Caki2 (cell line): ENCODE results near the gene CPT1A. TPM values are rescaled to one million over a fixed set of nuclear protein-coding genes. Genes with fewer than 3 reads are reported as not detected.
A peak's percentile ranks its signal among the peaks of the same experiment; 100 is the strongest.
"Not testable (repeated sequence)": the region's sequence is repeated elsewhere in the genome, so short reads cannot be mapped to it uniquely, and the experiment has no call there.

Source experiments
- DNase-seq: peaks from one replicate; pipeline ENCODE4 v3.0.0-alpha.2; 2015; ENCODE audit warnings: low read depth
- in situ Hi-C: cut with HindIII; loops from 2 replicates; pipeline ENCODE4 v1.10.0; 2016; ENCODE audit warnings: low sequenced_read_pairs, low pct_unique_long_range_greater_than_20kb, mixed read lengths
- total RNA-seq: library from RNA; depleted of rRNA; stranded (reverse); fragments of >200 nt; shearing (Covaris generic); gene quantifications from 2 replicates; pipeline ENCODE4 v1.2.3, GENCODE V29; 2014; ENCODE audit warnings: low replicate concordance; rRNA removed

CPT1A gene
- total RNA-seq: 26.8 and 30.4 TPM in 2 replicates

- peak; percentile 45 for DNase-seq
Measured at GRCh38 chr11:68841718-68842426, at the start of gene CPT1A. CPT1A (minus strand) TSS chr11:68841916; CDS start chr11:68815474, 26,442 bp downstream.

GRCh38 chr11:68890490-68891231 is 48.9 kb upstream of the CPT1A start:
- in situ Hi-C loops: no loop called here
- peak; percentile 69 for DNase-seq

More at GRCh38 chr11:68841718-68842426, at the start of gene CPT1A:
- in situ Hi-C loops: no loop called here

GRCh38 chr11:68889948-68890446 is 48.3 kb upstream of the CPT1A start:
- in situ Hi-C loops: no loop called here
- no peak for DNase-seq

GRCh38 chr11:68884827-68885226 is 43.1 kb upstream of the CPT1A start:
- DNase-seq, in situ Hi-C loops: not testable (repeated sequence)

DNA sequence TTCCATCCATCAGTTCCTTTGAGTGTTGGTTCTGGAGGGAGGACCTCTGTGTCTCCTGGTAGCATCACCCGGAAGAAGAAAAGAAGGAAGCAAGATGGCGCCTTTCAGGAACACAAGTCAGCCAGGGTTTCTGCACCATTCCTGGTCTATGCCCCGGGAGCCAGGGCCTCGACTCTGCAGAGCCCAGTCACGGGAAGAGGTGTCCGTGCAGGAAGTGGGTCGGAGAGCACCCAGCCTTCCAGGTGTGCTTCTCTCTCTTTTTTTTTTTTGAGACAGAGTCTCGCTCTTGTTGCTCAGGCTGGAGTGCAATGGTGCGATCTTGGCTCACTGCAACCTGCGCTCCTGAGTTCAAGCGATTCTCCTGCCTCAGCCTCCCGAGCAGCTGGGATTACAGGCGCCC is 40.7 kb upstream of the CPT1A start:
- in situ Hi-C loops: no loop called here
- DNase-seq: no peak

DNA sequence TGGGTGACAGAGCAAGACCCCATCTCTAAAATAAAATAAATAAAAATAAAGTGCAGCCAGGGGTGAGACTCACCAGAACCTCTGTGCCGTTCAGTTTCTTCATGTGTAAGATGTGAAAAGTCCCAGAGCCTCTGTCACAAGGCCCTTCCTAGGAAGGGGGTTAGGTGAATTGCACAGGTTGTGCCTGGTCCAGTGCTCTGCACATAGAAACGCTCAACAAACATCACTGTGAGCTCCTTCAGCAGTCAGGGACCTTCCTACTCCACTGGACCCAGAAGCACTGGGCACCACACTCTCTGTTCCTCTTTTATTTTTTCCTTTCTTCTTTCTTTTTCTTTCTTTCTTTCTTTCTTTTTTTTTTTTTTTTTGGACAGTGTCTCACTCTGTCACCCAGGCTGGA is 39.6 kb upstream of the CPT1A start:
- no peak for DNase-seq

GRCh38 chr11:68880851-68881250 is 39.1 kb upstream of the CPT1A start:
- DNase-seq: no peak
- in situ Hi-C loops: no loop called here

More for the DNA sequence above, 39.6 kb upstream of the CPT1A start:
- in situ Hi-C loops: no loop called here

DNA sequence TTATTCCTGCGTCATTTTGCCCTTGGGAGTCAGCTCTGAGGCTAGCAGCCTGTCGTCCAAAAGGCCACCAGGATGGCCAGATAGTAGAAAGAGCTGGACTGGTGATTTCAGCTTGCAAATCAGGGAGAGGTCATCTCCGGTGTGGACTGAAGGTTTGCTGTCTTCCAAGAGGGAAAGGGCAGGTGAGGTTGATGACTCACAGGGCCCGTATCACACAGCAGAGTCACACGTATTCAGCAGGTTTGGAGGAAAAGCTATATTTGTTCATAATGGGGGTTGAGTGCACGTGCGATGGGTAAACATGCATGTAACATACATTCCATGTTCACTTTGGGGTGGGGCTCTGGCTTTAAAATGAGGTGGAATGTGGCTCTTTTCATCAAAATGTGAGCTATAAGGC is 36.3 kb upstream of the CPT1A start:
- in situ Hi-C loops: no loop called here

DNA sequence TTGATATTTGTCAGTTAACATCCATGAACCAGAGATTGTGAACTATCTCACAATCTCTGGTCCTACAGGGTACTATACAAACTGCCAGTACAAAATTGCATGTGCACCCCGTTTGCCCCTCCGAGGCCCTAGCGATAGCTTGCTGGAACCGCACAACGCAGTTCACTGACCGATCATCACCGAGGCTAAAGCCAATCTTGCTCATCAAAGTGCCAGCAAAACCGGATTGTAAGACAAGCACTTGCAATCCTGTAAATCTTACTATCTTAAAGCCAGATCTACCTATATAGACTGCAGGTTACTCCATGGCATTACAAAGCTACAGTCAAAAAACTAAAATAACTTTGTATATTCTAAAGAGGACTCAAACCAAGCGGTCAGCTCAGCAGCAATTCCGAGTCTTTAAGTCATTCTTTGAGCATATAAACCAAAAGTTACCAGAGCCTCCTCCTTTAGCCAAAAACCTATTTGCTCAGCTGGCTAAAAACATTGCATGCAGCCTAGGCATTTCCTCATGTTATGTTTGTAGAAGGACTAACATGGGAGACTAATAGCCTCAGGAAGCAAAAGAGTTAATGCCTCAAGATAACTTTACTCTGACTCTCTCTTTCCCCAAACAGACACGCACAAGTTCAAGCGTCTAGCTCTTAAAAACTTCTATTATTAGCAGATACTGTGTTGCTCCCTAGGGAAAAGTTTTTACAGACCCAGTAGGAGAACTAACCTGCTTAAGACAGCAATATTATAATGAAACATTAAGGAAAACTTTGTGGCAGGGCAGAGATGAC is 30.7 kb upstream of the CPT1A start:
- in situ Hi-C loops: no loop called here
- DNase-seq: no peak

More for the DNA sequence above, 36.3 kb upstream of the CPT1A start:
- DNase-seq: peak; percentile 26

- in situ Hi-C loops: no loop called here
- DNase-seq: no peak
Measured at GRCh38 chr11:68870470-68870869, 28.8 kb upstream of the CPT1A start.

GRCh38 chr11:68868221-68868835 is 26.6 kb upstream of the CPT1A start:
- in situ Hi-C loops: no loop called here
- no peak for DNase-seq

DNA sequence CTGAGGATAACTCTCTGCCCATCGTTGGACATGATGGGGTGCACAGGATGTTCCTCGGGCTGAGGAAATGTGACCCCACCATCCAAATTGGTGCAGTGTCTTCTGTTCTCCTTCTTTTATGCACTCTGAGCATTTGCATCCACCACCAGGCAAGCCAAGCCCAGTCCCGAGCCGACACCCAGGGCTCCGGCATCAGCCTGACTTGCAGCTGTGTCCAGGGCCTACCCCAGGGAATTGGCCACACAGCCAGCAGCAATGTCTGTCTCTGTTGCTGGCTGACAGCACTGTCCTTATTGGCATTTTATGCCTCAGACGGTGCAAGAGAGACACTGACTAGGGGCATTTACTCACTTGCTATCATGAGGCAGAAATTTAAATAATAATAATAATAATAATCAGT is 25.4 kb upstream of the CPT1A start:
- DNase-seq: no peak
- in situ Hi-C loops: no loop called here

GRCh38 chr11:68865241-68865640 is 23.5 kb upstream of the CPT1A start:
- in situ Hi-C loops: no loop called here
- no peak for DNase-seq

GRCh38 chr11:68863553-68864265 is 22.0 kb upstream of the CPT1A start:
- no peak for DNase-seq

DNA sequence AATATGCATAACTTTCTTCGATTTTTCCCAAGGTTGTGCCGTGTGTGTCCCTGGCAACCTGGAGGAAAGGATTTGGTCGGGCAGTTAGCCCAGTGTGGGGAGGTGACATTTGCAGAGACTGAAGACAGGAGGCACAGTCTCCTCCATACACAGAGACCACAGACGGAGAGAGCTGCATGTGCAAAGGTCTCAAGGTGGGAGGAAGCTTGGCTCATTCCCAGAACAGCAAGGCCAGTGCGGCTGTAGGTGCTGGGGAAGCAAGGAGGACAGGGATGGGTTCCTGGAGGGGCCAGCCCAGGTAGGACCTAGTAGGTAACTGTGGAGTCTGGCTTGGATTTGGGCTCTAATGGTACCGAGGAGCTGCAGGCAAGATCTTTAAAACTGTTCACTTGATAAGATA is 20.7 kb upstream of the CPT1A start:
- in situ Hi-C loops: no loop called here
- no peak for DNase-seq

More at GRCh38 chr11:68863553-68864265, 22.0 kb upstream of the CPT1A start:
- in situ Hi-C loops: no loop called here

GRCh38 chr11:68859123-68859522 is 17.4 kb upstream of the CPT1A start:
- in situ Hi-C loops: no loop called here
- no peak for DNase-seq

DNA sequence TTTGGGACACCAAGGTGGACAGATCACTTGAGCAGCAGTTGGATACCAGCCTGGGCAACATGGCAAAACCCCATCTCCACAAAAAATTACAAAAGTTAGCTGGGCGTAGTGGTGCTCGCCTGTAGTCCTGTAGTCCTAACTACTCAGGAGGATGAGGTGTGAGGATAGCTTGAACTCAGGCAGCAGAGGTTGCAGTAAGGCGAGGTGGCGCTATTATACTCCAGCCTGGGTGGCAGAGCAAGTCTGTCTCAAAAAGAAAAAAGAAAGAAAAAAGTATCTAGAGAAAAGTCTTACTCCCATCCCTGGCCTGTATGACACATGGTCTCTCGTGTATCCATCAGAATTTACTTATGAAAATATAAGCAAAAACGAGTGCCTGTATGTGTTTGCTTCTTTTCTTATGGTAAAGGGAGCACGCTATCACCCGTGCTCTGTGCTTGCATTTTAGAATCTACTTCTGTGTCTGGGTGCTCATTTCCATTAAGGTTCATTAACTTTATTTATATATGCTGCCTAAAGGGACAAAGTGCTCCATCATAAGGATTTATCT is 15.4 kb upstream of the CPT1A start:
- in situ Hi-C loops: no loop called here
- DNase-seq: peak; percentile 89
